BE2C (cell line): Measurements from ENCODE around the gene GDAP1L1.

Source experiments
- DNase-seq: peaks from one replicate; pipeline ENCODE4 v3.0.0-alpha.2; 2020
- H3K27me3 ChIP-seq: fragments of 250-450 bp; sonication (Bioruptor Pico); 2 replicates; pipeline ENCODE4 v1.5.1; 2020; ENCODE audit warnings: mild to moderate bottlenecking
- H3K36me3 ChIP-seq: fragments of 250-450 bp; sonication (Bioruptor Pico); 2 replicates; pipeline ENCODE4 v1.5.1; 2020; ENCODE audit warnings: mild to moderate bottlenecking
- H3K4me1 ChIP-seq: fragments of 250-450 bp; sonication (Bioruptor Pico); 2 replicates; pipeline ENCODE4 v1.5.1; 2020
- H3K4me3 ChIP-seq: 2 replicates; pipeline ENCODE4 v1.5.1; 2011; ENCODE audit warnings: low read depth, low read length
- H3K9me3 ChIP-seq: fragments of 250-450 bp; sonication (Bioruptor Pico); 2 replicates; pipeline ENCODE4 v1.5.1; 2020
- CTCF ChIP-seq: IDR thresholded peaks from 2 replicates; pipeline ENCODE4 v1.5.1; 2012; ENCODE audit warnings: mild to moderate bottlenecking, low read depth, low read length

GDAP1L1 gene

GRCh38 chr20:44222027-44222426 is 25.1 kb upstream of the GDAP1L1 start:
- no peak for DNase-seq
- Histone ChIP-seq H3K27me3 (no peaks in the 10 kb centered on the region), H3K4me1 (peaks cover 4% of the 10 kb centered on the region), H3K36me3 (no peaks in the 10 kb centered on the region), H3K4me3 (no peak overlapping the region), H3K9me3 (no peaks in the 10 kb centered on the region)
- no peak for TF ChIP-seq CTCF

- H3K4me3 ChIP-seq = no peak overlapping the region
Measured at GRCh38 chr20:44222633-44223368, 24.3 kb upstream of the GDAP1L1 start.

GRCh38 chr20:44223721-44224120 is 23.4 kb upstream of the GDAP1L1 start:
- TF ChIP-seq CTCF = no peak
- no peak for DNase-seq

More at GRCh38 chr20:44222633-44223368, 24.3 kb upstream of the GDAP1L1 start:
- TF ChIP-seq CTCF = peak; percentile 27; the same call in 1 of the 2 replicates
- Histone ChIP-seq H3K27me3 (no peaks in the 10 kb centered on the region), H3K4me1 (no peaks in the 10 kb centered on the region; the same call in 1 of the 2 replicates), H3K36me3 (no peaks in the 10 kb centered on the region), H3K9me3 (no peaks in the 10 kb centered on the region)
- no peak for DNase-seq

GRCh38 chr20:44224637-44225036 is 22.5 kb upstream of the GDAP1L1 start:
- TF ChIP-seq CTCF = no peak
- Histone ChIP-seq H3K4me3 (no peak overlapping the region), H3K27me3 (no peaks in the 10 kb centered on the region), H3K4me1 (no peaks in the 10 kb centered on the region; the same call in 1 of the 2 replicates), H3K36me3 (no peaks in the 10 kb centered on the region), H3K9me3 (no peaks in the 10 kb centered on the region)
- no peak for DNase-seq

More at GRCh38 chr20:44223721-44224120, 23.4 kb upstream of the GDAP1L1 start:
- Histone ChIP-seq H3K36me3 (no peaks in the 10 kb centered on the region), H3K27me3 (no peaks in the 10 kb centered on the region), H3K9me3 (no peaks in the 10 kb centered on the region), H3K4me3 (no peak overlapping the region), H3K4me1 (no peaks in the 10 kb centered on the region; the same call in 1 of the 2 replicates)

GRCh38 chr20:44228465-44229258 is 18.4 kb upstream of the GDAP1L1 start:
- H3K9me3 ChIP-seq = no peaks in the 10 kb centered on the region
- H3K27me3 ChIP-seq = no peaks in the 10 kb centered on the region
- no peak for TF ChIP-seq CTCF
- no peaks in the 10 kb centered on the region for H3K36me3 ChIP-seq
- no peak overlapping the region for H3K4me3 ChIP-seq
- no peaks in the 10 kb centered on the region for H3K4me1 ChIP-seq
- DNase-seq = no peak

GRCh38 chr20:44231193-44231592 is 15.9 kb upstream of the GDAP1L1 start:
- DNase-seq = no peak
- no peaks in the 10 kb centered on the region for H3K4me1 ChIP-seq
- H3K36me3 ChIP-seq = no peaks in the 10 kb centered on the region
- H3K4me3 ChIP-seq = no peak overlapping the region
- no peaks in the 10 kb centered on the region for H3K27me3 ChIP-seq
- no peaks in the 10 kb centered on the region for H3K9me3 ChIP-seq
- TF ChIP-seq CTCF = no peak
